TTC549 (cell line): Measurements from ENCODE around the gene DDIAS.
"Not testable (repeated sequence)": the region's sequence is repeated elsewhere in the genome, so short reads cannot be mapped to it uniquely, and the experiment has no call there.

Experiments
- FAIRE-seq: peaks from 2 replicates; lab custom pipeline; 2012; peaks lifted over from hg19 to GRCh38; lab: Jason Lieb, UNC

Gene DDIAS

DNA sequence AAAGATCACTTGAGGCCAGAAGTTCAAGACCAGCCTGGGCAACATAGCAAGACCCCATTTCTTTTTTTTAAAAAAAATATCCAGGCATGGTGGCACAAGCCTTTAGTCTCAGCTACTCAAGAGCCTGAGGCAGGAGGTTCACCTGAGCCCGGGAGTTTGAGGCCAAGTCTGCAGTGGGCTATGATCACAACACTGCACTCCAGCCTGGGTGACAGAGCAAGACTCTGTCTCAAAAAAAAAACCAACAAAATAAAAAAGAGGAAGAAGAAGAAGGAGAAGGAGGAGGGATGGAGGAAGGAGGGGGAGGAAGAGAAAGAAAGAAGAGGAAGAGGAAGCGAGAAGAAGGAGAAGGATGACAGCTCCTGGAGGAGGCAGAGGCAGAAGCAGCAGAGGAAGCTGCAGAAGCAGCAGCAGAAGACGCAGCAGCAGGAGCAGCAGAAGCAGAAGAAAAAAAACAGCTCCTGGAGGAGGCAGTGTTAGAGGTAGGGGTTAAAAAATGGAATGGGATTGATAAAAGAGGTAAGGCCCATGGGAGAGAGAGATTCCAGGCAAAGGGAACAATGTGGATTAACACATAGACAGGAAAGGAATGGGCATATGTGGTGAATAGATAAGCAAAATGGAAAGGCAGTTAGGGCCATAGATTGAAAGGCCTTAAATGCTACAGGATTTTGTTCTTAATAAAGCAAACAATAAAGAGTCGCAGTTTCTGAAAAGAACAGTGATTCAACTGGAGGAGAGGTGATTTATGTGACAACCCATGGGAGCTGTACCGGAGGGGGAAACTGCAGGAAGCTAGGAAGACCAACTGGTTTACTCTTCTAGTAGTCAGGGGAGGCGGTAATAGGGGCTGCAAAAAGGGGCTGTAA is 12.2 kb upstream of the DDIAS start:
- no peak for FAIRE-seq

- no peak for FAIRE-seq
Observed at GRCh38 chr11:82890002-82890341, 11.6 kb upstream of the DDIAS start.

GRCh38 chr11:82890936-82891335 is 10.6 kb upstream of the DDIAS start:
- no peak for FAIRE-seq

DNA sequence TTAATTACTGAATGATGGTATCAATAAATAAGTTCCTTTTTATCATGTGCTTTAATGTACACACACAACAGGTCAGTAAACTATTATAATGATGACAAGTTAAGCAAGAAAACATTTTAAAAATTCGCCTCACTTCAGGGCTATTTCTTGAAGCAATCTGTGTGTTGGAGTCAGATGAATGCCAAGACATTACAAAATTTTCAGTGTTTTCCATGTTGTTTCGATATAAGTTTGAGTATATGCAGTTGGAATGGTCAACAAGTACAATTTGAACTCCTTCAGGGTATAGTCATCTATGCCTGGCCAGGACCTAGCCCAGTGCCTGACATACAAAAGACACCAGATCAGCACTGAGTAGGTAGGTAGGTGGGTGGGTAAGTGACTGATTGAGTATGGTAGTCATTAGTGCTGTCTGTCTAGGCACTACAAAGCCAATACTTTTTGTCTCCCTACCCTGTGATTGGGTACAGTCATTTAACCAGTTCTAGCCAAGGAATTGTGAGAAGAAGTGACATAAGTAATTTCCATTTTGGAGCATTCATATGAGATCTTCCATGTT is 8.8 kb upstream of the DDIAS start:
- no peak for FAIRE-seq

GRCh38 chr11:82895437-82896091 is 6.0 kb upstream of the DDIAS start:
- no peak for FAIRE-seq

GRCh38 chr11:82896183-82896582 is 5.4 kb upstream of the DDIAS start:
- FAIRE-seq = no peak

DNA sequence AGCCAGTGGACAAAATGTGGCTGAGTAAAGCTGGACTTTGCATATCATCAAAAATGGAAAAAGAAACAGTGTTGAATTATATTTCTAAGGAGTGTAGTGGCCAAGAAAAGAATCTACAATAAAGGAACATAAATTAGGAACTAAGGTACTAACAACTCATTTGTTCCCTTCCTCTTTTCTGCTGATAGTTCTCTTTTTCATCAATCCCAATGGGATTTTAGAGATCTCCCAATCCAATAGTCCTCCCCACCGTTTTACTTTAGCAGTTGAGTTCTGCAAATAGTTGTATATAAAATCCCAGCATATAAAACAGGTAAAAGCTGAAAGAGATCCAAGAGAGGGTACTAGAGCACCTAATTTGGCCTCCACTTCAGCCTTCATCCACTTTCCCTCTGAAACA is 3.3 kb upstream of the DDIAS start:
- no peak for FAIRE-seq

DNA sequence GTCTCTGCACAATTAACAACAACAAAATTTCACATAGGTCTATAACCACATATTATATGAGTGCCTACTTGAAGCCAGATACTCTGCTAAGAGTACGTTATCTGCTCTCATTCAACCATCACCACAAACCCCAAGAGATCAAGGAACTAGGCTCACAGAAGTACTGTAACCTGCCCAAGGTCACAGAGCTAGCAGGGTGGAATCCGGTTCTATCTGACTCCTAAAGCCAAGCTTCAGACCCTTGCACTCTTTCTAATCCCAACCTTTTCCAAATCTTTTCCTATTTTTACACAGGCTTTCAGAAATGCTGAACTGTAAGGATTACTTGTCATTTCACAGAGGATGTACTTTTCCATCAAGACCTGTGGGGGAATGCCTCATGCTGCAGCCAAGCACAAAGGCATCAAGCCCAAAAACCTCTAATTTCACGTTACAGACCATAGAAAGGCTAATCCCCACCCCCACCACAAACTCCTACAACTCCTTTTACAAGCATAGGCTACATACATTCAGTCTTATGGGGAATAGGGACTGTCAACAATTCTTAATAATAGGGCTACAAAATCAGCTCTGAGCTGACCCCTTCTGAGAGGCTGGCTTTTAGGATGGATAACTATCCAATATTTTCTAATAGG is 2.2 kb upstream of the DDIAS start:
- no peak for FAIRE-seq

DNA sequence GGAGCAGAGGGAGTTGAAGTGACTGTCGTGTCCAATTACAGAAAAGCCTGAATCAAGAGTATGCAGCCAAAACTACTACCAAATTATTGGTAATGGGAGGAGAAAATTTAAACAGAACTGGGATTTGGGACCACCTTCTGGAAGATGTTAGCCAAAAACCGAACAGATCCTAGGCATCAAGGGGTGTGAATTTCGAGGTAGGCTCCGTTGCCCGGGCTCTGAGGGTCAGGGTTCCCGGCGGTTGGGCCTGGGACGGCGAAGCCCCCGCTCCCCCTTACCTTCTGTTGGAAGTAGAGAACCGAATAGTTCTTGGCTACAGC is 1.6 kb upstream of the DDIAS start:
- no peak for FAIRE-seq

DNA sequence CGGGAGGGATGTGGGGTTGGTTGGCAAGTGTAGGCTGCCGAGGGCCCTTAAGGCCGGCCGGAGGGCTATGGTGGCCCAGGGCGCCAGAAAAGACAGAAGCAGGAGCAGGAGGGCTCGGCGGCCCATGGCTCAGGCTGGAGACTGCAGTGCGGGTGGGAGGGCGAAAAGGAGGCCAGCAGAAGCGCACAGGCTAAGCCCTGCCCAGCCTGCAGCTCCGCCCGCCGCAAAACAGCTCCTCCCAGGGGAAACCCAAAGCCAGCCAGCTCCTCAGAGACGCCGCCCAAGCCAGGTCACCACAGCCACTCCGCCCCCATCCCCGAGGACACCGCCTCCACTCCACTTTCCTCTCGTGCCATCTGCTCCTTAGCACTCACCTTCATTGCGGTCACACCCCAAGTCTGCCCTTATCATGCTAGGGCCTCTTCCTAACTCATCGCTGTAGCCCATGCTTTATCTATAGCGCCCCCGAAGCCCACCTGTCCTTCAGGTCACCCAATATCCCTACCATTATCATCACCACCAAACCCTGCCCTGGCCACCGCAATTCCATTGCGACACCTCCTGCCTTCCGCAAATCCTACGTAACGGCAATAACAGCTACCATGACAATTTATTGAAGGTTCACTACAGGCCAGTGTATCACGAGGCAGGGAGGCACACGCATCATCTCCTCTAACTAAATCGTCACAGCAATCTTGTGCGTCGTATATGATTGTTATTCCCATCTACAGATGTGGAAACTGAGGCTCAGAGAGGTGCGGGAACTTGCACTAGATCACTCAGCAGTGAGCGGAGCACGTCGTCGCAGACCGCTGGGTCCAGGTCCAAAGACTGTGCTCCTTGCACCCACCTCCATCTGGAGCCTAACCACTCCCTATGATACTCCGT is 1.0 kb upstream of the DDIAS start, which contains the start of gene PRCP:
TSS of gene PRCP (minus strand) at position 154 of the 888 bp plus-strand sequence. CDS start at position 126, 28 bp downstream.
- no peak for FAIRE-seq

DNA sequence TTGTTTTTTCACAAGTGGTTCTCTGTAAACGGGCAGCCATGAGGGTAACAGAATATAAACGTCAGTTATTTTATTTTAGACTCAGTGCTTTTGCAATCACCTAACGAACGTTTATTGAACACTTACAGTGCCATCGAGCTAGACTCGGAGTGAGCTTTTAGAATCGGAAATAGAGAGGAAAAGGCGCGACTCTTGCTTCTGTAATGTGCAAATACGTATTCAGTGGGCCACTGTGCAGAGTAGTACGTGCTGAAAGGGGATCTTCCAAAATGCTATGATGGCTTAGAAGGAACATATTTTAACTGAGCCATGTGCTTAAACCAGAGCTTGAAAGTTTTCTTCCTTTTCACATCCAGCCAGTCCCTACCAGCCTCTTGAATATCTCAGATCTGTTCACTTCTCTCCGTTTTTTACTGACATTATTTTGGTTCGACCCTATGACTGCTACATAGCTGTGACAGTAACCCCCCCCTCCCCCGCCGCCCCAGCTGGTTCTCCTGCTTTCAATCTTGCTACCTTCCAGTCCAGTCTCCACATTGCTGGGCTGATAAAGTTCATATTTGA is 468 bp downstream of the DDIAS start:
- no peak for FAIRE-seq

- FAIRE-seq = no peak
Observed at GRCh38 chr11:82902880-82903279, 1.3 kb downstream of the DDIAS start.

- FAIRE-seq = no peak
Observed at GRCh38 chr11:82903843-82904586, 2.5 kb downstream of the DDIAS start.

DNA sequence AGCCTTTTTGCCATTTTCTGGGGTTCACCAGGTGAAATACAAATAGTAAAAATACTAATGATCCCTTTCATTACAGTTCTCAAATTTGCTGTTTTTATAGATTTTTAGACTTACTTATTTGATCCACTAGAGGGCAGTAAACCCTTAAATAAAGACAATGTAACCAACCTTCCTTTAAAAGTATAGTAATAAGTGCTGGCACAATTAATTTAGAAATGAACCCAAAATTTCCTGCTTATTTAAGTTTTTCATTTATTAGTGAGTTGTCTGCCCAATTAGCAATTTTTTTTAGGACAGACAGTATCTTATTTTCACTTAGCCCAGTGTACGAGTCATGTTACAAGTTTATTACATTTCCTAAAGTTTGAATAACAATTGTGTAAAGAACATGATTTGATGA is 4.7 kb downstream of the DDIAS start:
- FAIRE-seq = peak; percentile 83

GRCh38 chr11:82906931-82907330 is 5.4 kb downstream of the DDIAS start:
- FAIRE-seq = no peak

GRCh38 chr11:82907371-82907770 is 5.8 kb downstream of the DDIAS start:
- FAIRE-seq = no peak

DNA sequence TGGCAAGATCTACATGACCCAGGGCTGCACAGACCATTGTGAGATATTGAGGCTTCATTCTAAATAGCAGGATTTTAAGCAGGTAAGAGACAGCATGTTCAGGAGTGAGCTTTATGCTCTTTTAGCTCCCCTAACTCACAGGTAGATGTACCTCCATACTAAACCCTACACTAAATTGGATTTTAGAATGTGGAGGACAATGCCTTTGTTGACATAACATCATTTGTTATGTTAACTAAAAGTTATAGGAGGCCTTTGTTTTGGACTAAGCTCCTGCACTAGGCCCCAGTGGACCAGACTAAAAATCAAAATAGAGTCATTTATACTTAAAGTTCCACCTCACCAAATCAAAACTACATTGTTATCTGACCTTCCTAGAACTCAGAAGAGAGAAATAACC is 6.8 kb downstream of the DDIAS start:
- no peak for FAIRE-seq

DNA sequence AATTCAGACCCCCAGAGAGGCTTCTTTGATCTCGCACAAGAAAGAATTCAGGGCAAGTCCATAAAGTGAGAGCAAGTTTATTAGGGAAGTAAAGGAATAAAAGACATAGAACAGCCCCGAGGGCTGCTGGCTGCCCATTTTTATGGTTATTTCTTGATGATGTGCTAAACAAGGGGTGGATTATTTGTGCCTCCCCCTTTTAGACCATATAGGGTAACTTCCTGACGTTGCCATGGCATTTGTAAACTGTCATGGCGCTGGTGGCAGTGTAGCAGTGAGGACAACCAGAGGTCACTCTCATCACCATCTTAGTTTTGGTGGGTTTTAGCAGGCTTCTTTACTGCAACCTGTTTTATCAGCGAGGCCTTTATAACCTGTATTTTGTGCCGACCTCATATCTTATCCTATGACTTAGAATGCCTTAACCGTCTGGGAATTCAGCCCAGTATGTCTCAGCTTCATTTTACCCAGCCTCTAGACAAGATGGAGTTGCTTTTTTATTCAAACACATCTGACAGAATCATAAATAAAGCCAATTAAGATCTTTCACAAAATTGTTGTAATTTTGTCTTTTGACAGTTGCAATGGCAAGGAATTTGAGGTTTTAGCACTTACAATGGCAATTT is 7.6 kb downstream of the DDIAS start:
- no peak for FAIRE-seq

DNA sequence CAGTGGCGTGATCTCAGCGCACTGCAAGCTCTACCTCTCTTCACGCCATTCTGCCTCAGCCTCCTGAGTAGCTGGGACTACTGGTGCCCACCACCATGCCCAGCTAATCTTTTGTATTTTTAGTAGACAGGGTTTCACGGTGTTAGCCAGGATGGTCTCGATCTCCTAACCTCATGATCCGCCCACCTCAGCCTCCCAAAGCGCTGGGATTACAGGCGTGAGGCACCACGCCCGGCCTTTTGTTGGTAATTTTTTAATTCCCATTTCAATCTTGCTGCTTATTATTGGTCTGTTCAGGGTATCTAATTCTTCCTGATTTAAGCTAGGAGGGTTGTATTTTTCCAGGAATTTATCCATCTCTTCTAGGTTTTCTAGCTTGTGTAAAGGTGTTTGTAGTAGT is 18.2 kb downstream of the DDIAS start:
- not testable (repeated sequence) for FAIRE-seq

GRCh38 chr11:82920227-82920626 is 18.7 kb downstream of the DDIAS start:
- not testable (repeated sequence) for FAIRE-seq
